ENCODE data around the gene KRTAP10-3. TPM values are rescaled to one million over a fixed set of nuclear protein-coding genes. Genes with fewer than 3 reads are reported as not detected.
A peak's percentile ranks its signal among the peaks of the same experiment; 100 is the strongest.

Gene KRTAP10-3
- total RNA-seq, 1 donor from 2014 or later = not detected

DNA sequence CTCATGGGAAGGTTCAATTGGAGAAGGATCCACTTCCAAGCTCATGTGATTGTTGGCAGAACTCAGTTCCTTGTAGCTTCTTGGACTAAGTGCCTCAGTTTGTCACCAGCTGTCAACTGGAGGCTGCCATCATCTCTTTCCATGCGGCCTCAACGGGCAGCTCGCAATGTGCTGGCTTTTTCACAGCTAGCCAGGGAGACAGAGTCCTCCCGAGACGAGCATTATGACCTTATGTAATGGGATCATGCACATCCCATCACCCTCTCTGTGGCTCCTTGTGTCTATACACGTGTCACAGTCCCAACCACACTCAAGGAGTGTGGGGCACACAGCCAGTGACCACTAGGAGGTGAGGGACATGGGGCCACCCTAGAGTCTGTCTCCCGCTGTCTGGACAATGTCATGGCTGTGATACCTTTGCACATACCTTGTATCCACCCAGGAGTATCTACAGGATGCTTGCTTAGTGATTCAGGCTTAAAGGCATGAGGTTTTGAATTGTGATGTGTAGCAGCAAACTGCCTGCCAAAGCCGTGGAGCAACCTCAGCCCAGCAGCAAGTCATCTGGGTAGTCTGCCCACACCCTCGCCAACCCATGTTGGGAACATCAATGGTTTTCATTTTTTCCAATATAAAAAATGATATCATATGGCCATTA, 37.6 kb upstream of the KRTAP10-3 start:
- TF ChIP-seq, protein P1, sequence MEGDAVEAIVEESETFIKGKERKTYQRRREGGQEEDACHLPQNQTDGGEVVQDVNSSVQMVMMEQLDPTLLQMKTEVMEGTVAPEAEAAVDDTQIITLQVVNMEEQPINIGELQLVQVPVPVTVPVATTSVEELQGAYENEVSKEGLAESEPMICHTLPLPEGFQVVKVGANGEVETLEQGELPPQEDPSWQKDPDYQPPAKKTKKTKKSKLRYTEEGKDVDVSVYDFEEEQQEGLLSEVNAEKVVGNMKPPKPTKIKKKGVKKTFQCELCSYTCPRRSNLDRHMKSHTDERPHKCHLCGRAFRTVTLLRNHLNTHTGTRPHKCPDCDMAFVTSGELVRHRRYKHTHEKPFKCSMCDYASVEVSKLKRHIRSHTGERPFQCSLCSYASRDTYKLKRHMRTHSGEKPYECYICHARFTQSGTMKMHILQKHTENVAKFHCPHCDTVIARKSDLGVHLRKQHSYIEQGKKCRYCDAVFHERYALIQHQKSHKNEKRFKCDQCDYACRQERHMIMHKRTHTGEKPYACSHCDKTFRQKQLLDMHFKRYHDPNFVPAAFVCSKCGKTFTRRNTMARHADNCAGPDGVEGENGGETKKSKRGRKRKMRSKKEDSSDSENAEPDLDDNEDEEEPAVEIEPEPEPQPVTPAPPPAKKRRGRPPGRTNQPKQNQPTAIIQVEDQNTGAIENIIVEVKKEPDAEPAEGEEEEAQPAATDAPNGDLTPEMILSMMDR (IDR thresholded peaks at IDR 0.05) = no peak
- no peak overlapping the region for H3K27ac Mint-ChIP-seq (ENCODE audit: unreplicated experiment)
- DNase-seq (ENCODE audit: extremely low spot score, unreplicated experiment) = peak; percentile 57
- no peaks in the 10 kb centered on the region for H3K9me3 Mint-ChIP-seq (ENCODE audit: unreplicated experiment)
- no peaks in the 10 kb centered on the region for H3K36me3 Mint-ChIP-seq (ENCODE audit: unreplicated experiment)
- H3K27me3 Mint-ChIP-seq (ENCODE audit: unreplicated experiment) = peaks cover 39% of the 10 kb centered on the region
- no peak overlapping the region for H3K4me3 Mint-ChIP-seq (ENCODE audit: unreplicated experiment)
- peaks cover 3% of the 10 kb centered on the region for H3K4me1 Mint-ChIP-seq (ENCODE audit: unreplicated experiment)

DNA sequence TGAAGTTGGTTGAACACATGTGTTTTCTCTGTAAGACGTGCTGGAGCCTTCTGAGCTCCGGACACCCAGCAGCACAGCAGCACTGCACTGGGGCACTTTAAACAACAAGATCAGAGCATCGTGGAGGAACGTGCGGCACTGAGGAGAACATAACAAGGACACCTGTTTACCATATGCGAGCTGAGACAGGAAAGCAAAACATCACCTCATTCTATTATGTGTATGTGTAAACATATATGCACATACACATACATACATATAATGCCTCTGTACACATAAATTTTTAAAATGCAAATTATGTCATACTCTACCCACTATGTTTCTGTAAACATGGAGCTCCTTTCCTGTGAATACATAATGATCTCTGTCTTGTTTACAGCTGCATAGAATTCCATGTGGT, 36.9 kb upstream of the KRTAP10-3 start:
- Mint-ChIP-seq H3K9me3 (ENCODE audit: unreplicated experiment) (no peaks in the 10 kb centered on the region), H3K27me3 (ENCODE audit: unreplicated experiment) (peaks cover 39% of the 10 kb centered on the region), H3K4me3 (ENCODE audit: unreplicated experiment) (no peak overlapping the region), H3K27ac (ENCODE audit: unreplicated experiment) (no peak overlapping the region), H3K4me1 (ENCODE audit: unreplicated experiment) (peaks cover 3% of the 10 kb centered on the region), H3K36me3 (ENCODE audit: unreplicated experiment) (no peaks in the 10 kb centered on the region)
- no peak for DNase-seq (ENCODE audit: extremely low spot score, unreplicated experiment)
- TF ChIP-seq, protein P1 (IDR thresholded peaks at IDR 0.05) = no peak

DNA sequence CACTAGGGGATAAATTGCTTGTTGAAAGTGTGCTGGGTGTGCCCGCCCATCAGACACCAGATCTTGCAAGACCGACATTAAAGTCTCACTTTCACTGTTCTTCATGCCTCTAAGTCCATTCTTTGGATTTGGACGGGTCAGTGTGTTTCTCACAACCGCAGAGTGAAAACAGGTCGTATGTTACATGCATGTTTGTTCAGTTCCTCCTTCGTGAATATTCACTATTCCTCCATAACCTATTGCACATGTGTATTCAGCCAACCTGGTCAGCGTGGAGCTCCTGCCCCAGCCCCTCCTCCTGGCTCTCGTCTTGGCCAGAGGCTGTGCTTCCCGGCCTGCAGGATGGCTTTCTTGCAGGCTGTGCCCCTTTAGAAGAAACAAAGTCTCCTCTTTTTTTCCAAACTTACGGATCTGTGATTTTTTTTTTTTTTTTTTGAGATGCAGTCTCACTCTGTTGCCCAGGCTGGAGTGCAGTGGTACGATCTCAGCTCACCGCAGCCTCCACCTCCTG, 35.9 kb upstream of the KRTAP10-3 start:
- H3K4me3 Mint-ChIP-seq (ENCODE audit: unreplicated experiment) = no peak overlapping the region
- H3K27me3 Mint-ChIP-seq (ENCODE audit: unreplicated experiment) = peaks cover 33% of the 10 kb centered on the region
- peak; percentile 63 for DNase-seq (ENCODE audit: extremely low spot score, unreplicated experiment)
- H3K36me3 Mint-ChIP-seq (ENCODE audit: unreplicated experiment) = no peaks in the 10 kb centered on the region
- TF ChIP-seq, protein P1 (IDR thresholded peaks at IDR 0.05) = no peak
- H3K27ac Mint-ChIP-seq (ENCODE audit: unreplicated experiment) = no peak overlapping the region
- H3K4me1 Mint-ChIP-seq (ENCODE audit: unreplicated experiment) = peaks cover 3% of the 10 kb centered on the region
- no peaks in the 10 kb centered on the region for H3K9me3 Mint-ChIP-seq (ENCODE audit: unreplicated experiment)

DNA sequence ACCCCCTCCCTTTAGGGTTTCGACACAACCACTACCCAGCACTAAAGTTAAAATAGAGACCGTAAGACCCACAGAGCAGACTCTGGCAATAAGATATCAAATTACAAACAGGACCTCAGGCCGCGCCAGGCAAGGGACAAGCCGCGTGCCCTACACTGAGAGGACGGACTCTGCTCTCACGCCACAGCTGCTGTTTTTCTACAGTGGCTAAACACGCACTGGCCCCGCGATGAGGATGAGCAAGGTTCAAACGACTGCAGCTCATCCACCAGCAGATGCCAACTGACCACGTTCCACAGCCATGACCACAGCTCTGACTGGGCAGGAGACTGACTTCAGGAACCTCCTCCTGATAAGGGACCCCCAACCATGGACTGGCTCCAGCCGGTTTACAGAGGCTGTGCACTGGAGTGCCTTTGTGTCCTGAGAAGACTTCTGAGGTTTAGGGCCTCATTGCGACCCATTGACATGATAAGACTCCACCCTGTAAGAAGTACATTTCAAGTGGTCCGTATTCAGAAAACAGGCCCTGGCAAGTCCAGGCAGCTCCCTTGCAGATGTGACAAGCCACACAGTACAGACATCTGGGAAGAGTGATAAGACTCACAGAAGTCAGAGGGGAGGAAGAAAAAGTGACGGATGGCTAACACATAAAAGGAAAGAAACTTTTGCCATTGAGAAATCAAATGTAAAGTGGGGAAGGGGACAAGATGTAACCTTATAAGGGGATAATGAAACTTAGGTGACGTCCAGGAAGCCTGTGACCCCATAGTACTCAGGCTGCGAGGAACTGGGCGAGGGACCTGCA, 35.2 kb upstream of the KRTAP10-3 start:
- Mint-ChIP-seq H3K4me1 (ENCODE audit: unreplicated experiment) (peaks cover 3% of the 10 kb centered on the region), H3K27ac (ENCODE audit: unreplicated experiment) (no peak overlapping the region), H3K9me3 (ENCODE audit: unreplicated experiment) (no peaks in the 10 kb centered on the region), H3K36me3 (ENCODE audit: unreplicated experiment) (no peaks in the 10 kb centered on the region), H3K4me3 (ENCODE audit: unreplicated experiment) (no peak overlapping the region), H3K27me3 (ENCODE audit: unreplicated experiment) (peaks cover 32% of the 10 kb centered on the region)
- peak; percentile 64 for DNase-seq (ENCODE audit: extremely low spot score, unreplicated experiment)
- TF ChIP-seq, protein P1 (IDR thresholded peaks at IDR 0.05) = no peak
